Activated CD8-positive, alpha-beta T cell treated with anti-CD3 and anti-CD28 coated beads, Interleukin-2, amount 10 ng/mL, durations not matched to agents 7 days and 5 days (primary cell): ENCODE results near the gene FARSA. TPM values are rescaled to one million over a fixed set of nuclear protein-coding genes. Genes with fewer than 3 reads are reported as not detected.

Experiments used
- ATAC-seq: fragments of 150-1000 bp; cut with Tn5 transposase; one replicate; pipeline ENCODE4 v1.10.0; 2021; ENCODE audit warnings: moderate library complexity
- CTCF ChIA-PET: fragments of 350-600 bp; sonication (Branson Sonifier 250); formaldehyde crosslinking; loops from one replicate; lab custom pipeline; 2021; ENCODE audit warnings: antibody characterized with exemption; lab: Charles Lee
- POLR2A ChIA-PET: fragments of 350-600 bp; sonication (Branson Sonifier 250); formaldehyde crosslinking; loops from one replicate; lab custom pipeline; 2021; ENCODE audit warnings: antibody characterized with exemption; lab: Charles Lee
- DNase-seq: peaks from one replicate; pipeline ENCODE4 v3.0.0-alpha.2; 2020
- H3K27ac Mint-ChIP-seq: one replicate; pipeline ENCODE4 v1.8.0; 2021; ENCODE audit warnings: mild to moderate bottlenecking, mixed read lengths
- H3K27me3 Mint-ChIP-seq: one replicate; pipeline ENCODE4 v1.8.0; 2021; ENCODE audit warnings: low read depth, mixed read lengths
- H3K36me3 Mint-ChIP-seq: one replicate; pipeline ENCODE4 v1.8.0; 2021; ENCODE audit warnings: low read depth, mixed read lengths
- H3K4me1 Mint-ChIP-seq: one replicate; pipeline ENCODE4 v1.8.0; 2021; ENCODE audit warnings: low read depth, mixed read lengths
- H3K4me3 Mint-ChIP-seq: one replicate; pipeline ENCODE4 v1.8.0; 2021; ENCODE audit warnings: mild to moderate bottlenecking, mixed read lengths
- H3K9me3 Mint-ChIP-seq: one replicate; pipeline ENCODE4 v1.8.0; 2022; ENCODE audit warnings: mixed read lengths; ENCODE audit not compliant: insufficient read depth
- microRNA-seq: library from miRNA; unstranded; fragments of <30 nt; microRNA quantifications from one replicate; pipeline ENCODE4 v1.2.0, GENCODE V29; 2022
- total RNA-seq, 2 experiments: library from RNA; stranded (reverse); gene quantifications; one replicate each; pipeline ENCODE4 v1.2.3, GENCODE V29; 2021

The FARSA gene
- total RNA-seq, 2 experiments from 2014 or later: 98.8 to 106 TPM

- peaks cover 11% of the 10 kb centered on the region for H3K9me3 Mint-ChIP-seq
- peak; percentile 79 for ATAC-seq
- DNase-seq: peak; percentile 95
- POLR2A ChIA-PET: interaction anchor here (0.7 to 1.1 kb wide), 6 partner anchors 9 to 147 kb away, joined by 3 to 4 read pairs (median 3); partner anchors contain the start of genes CALR and GCDH
- peak within 1 kb of the TSS; percentile 81 for H3K4me3 Mint-ChIP-seq
- H3K27ac Mint-ChIP-seq: peak within 1 kb of the TSS; percentile 87
- CTCF ChIA-PET: interaction anchor here (0.8 to 6.6 kb wide), 7 partner anchors 9 to 85 kb away, joined by 3 to 121 read pairs (median 6); partner anchors contain the start of genes DAND5 and GCDH
- H3K27me3 Mint-ChIP-seq: no peaks in the 10 kb centered on the region
- peaks cover 21% of the 10 kb centered on the region for H3K36me3 Mint-ChIP-seq
- peaks cover 33% of the 10 kb centered on the region for H3K4me1 Mint-ChIP-seq
Measured at GRCh38 chr19:12881172-12881808, 52.2 kb downstream of the FARSA start, which contains the start of gene DNASE2. TSS of gene DNASE2 (minus strand) at chr19:12881449. CDS start at chr19:12881375, 74 bp downstream.

GRCh38 chr19:12880551-12881171 is 52.9 kb downstream of the FARSA start:
- peak; percentile 6 for ATAC-seq
- ChIA-PET CTCF (interaction anchor here (0.8 to 2.0 kb wide), 4 partner anchors 10 to 85 kb away, joined by 4 to 9 read pairs (median 6); partner anchors contain the start of gene GCDH), POLR2A (interaction anchor here (0.7 to 1.1 kb wide), 5 partner anchors 8 to 147 kb away, joined by 3 to 4 read pairs (median 3); partner anchors contain the start of genes CALR and GCDH)
- peak; percentile 33 for DNase-seq
- Mint-ChIP-seq H3K27ac (peak overlapping the region; percentile 87), H3K4me1 (peaks cover 30% of the 10 kb centered on the region), H3K4me3 (peak overlapping the region; percentile 81), H3K27me3 (no peaks in the 10 kb centered on the region), H3K36me3 (peaks cover 24% of the 10 kb centered on the region), H3K9me3 (peaks cover 11% of the 10 kb centered on the region)

- ChIA-PET CTCF (interaction anchor here (1.7 kb wide), 1 partner anchor 10 kb away, joined by 4 read pairs; no protein-coding TSS in a partner anchor), POLR2A (interaction anchor here (2.2 kb wide), 1 partner anchor 10 kb away, joined by 6 read pairs; no protein-coding TSS in a partner anchor)
- Mint-ChIP-seq H3K27ac (no peak overlapping the region), H3K36me3 (peaks cover 35% of the 10 kb centered on the region), H3K4me1 (peaks cover 7% of the 10 kb centered on the region), H3K27me3 (no peaks in the 10 kb centered on the region), H3K9me3 (no peaks in the 10 kb centered on the region), H3K4me3 (no peak overlapping the region)
- no peak for DNase-seq
- no peak for ATAC-seq
Measured at GRCh38 chr19:12875086-12875485, 58.4 kb downstream of the FARSA start.

GRCh38 chr19:12873891-12874745 is 59.4 kb downstream of the FARSA start:
- Mint-ChIP-seq H3K36me3 (peaks cover 34% of the 10 kb centered on the region), H3K4me1 (peaks cover 3% of the 10 kb centered on the region), H3K9me3 (no peaks in the 10 kb centered on the region), H3K27me3 (no peaks in the 10 kb centered on the region), H3K4me3 (no peak overlapping the region), H3K27ac (no peak overlapping the region)
- ATAC-seq (no peak), DNase-seq (no peak)
- CTCF ChIA-PET: interaction anchor here (1.7 to 1.8 kb wide), 2 partner anchors 11 kb away, joined by 4 to 8 read pairs; no protein-coding TSS in a partner anchor
- POLR2A ChIA-PET: interaction anchor here (0.5 to 1.2 kb wide), 2 partner anchors 10 to 204 kb away, joined by 3 to 4 read pairs; no protein-coding TSS in a partner anchor

- Mint-ChIP-seq H3K4me3 (no peak overlapping the region), H3K27me3 (no peaks in the 10 kb centered on the region), H3K4me1 (peaks cover 4% of the 10 kb centered on the region), H3K9me3 (no peaks in the 10 kb centered on the region), H3K36me3 (peaks cover 29% of the 10 kb centered on the region), H3K27ac (no peak overlapping the region)
- DNase-seq (peak; percentile 76), ATAC-seq (peak; percentile 80)
- CTCF ChIA-PET: interaction anchor here (0.6 to 2.4 kb wide), 8 partner anchors 9 to 129 kb away, joined by 3 to 11 read pairs (median 6); partner anchors contain the start of gene FARSA
- POLR2A ChIA-PET: interaction anchor here (0.6 to 1.2 kb wide), 2 partner anchors 8 to 11 kb away, joined by 3 to 4 read pairs; no protein-coding TSS in a partner anchor
Measured at GRCh38 chr19:12872941-12873890, 60.3 kb downstream of the FARSA start.

Small RNAs within 50 kb of the gene (microRNA-seq; reads per million reads assigned to microRNA genes)
- gene MIR5695 (not detected), gene MIR6515 (6.3 reads per million, percentile 8 among the genes with 10 or more reads in this experiment)

Other genes starting within 250 kb of the FARSA start
- not detected for gene GNG14, start 245.7 kb downstream of the FARSA start, total RNA-seq
- gene FBXW9, start 237.1 kb downstream of the FARSA start, total RNA-seq: 1 to 10 TPM; 6.0 to 6.1 TPM
- gene TNPO2, start 209.8 kb downstream of the FARSA start, total RNA-seq: 10 to 100 TPM; 84.3 to 93.1 TPM
- 100 to 1,000 TPM; 206 to 228 TPM for gene TRIR, start 199.0 kb downstream of the FARSA start, total RNA-seq
- 10 to 100 TPM; 66.8 to 71.5 TPM for gene GET3, start 196.2 kb downstream of the FARSA start, total RNA-seq
- not detected for gene BEST2, start 181.9 kb downstream of the FARSA start, total RNA-seq
- gene HOOK2, start 158.2 kb downstream of the FARSA start, total RNA-seq: 10 to 100 TPM; 14.4 to 16.9 TPM
- gene JUNB, start 142.2 kb downstream of the FARSA start, total RNA-seq: 10 to 100 TPM; 90.4 to 92.9 TPM
- 100 to 1,000 TPM; 250 to 267 TPM for gene PRDX2, start 131.9 kb downstream of the FARSA start, total RNA-seq
- 10 to 100 TPM; 17.7 to 30.9 TPM for gene THSD8, start 131.6 kb downstream of the FARSA start, total RNA-seq
- 10 to 100 TPM; 49.2 to 64.0 TPM for gene RNASEH2A, start 127.1 kb downstream of the FARSA start, total RNA-seq
- gene RTBDN, start 99.1 kb downstream of the FARSA start, total RNA-seq: not detected
- gene MAST1, start 95.2 kb downstream of the FARSA start, total RNA-seq: 1 to 10 TPM in 1 of 2 experiments, under 1 TPM in 1; 0.89 to 1.3 TPM
- 10 to 100 TPM; 26.1 to 27.4 TPM for gene DNASE2, start 52.3 kb downstream of the FARSA start, total RNA-seq
- under 1 TPM in 1 of 2 experiments, not detected in 1; 0.21 TPM for gene KLF1, start 46.5 kb downstream of the FARSA start, total RNA-seq
- 10 to 100 TPM; 39.5 to 42.5 TPM for gene GCDH, start 42.6 kb downstream of the FARSA start, total RNA-seq
- gene SYCE2, start 14.4 kb downstream of the FARSA start, total RNA-seq: 1 to 10 TPM; 3.4 to 3.9 TPM
- gene CALR, start 4.9 kb upstream of the FARSA start, total RNA-seq: 100 to 1,000 TPM; 875 to 886 TPM
- gene RAD23A, start 12.2 kb upstream of the FARSA start, total RNA-seq: 100 to 1,000 TPM; 138 to 140 TPM
- 10 to 100 TPM; 23.4 to 25.4 TPM for gene GADD45GIP1, start 23.5 kb upstream of the FARSA start, total RNA-seq
- gene DAND5, start 35.9 kb upstream of the FARSA start, total RNA-seq: under 1 TPM; 0.21 to 0.34 TPM
- 1 to 10 TPM in 1 of 2 experiments, under 1 TPM in 1; 0.40 to 1.4 TPM for gene NFIX, start 61.8 kb upstream of the FARSA start, total RNA-seq
- 1 to 10 TPM; 3.3 to 3.8 TPM for gene LYL1, start 169.1 kb upstream of the FARSA start, total RNA-seq
- gene TRMT1, start 183.0 kb upstream of the FARSA start, total RNA-seq: 10 to 100 TPM; 59.8 to 60.3 TPM
- 10 to 100 TPM; 74.6 to 84.8 TPM for gene NACC1, start 184.6 kb upstream of the FARSA start, total RNA-seq
- gene STX10, start 216.7 kb upstream of the FARSA start, total RNA-seq: 10 to 100 TPM; 68.4 to 69.2 TPM
- 100 to 1,000 TPM; 203 to 210 TPM for gene IER2, start 216.7 kb upstream of the FARSA start, total RNA-seq